Measurements from ENCODE around the gene ZP4.

The ZP4 gene

DNA sequence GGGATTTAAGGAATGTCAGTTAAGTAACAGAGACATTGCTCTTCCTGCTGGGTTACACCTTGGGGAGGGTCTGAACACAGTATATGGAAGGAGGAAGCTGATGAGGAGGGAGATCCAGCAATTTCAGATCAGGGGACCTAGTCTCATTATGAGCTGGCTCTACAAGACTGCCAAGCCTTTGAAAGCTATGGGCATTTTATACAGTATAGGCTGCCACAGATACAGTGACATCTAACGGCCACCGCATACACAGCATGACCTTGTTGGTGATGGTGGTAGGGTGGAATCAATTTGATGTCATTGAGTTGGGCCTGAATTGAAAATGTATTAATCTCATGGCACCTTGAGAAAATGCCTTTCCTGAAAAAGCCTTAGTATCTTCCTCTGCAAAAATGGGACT lies 22.6 kb upstream of the ZP4 start:
- Histone ChIP-seq H3K4me3 (no peak overlapping the region), H3K27ac (no peak overlapping the region)
- no peak for TF ChIP-seq CTCF (IDR thresholded peaks at IDR 0.05)
- no peak for DNase-seq (ENCODE audit: low spot score)

DNA sequence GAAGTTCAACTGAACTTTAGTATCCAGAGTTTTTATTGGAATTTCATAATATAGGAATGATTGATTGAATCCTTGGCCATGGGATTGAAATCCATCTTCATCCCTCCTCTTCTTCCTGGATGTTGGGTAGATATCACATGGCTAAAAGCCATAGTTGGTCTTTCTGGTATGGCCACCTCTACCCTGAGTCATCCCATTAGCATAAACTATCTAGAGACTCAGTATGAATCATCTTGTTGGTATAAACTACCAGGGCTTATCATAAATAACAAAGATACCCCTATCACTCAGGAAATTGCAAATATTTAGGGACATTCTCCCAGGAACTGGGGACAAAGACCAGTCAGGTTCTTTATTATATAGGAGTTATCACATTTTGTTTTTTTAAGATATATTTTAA lies 21.2 kb upstream of the ZP4 start:
- H3K27ac ChIP-seq = no peak overlapping the region
- DNase-seq (ENCODE audit: low spot score) = no peak
- TF ChIP-seq CTCF (IDR thresholded peaks at IDR 0.05) = no peak
- H3K4me3 ChIP-seq = no peak overlapping the region

DNA sequence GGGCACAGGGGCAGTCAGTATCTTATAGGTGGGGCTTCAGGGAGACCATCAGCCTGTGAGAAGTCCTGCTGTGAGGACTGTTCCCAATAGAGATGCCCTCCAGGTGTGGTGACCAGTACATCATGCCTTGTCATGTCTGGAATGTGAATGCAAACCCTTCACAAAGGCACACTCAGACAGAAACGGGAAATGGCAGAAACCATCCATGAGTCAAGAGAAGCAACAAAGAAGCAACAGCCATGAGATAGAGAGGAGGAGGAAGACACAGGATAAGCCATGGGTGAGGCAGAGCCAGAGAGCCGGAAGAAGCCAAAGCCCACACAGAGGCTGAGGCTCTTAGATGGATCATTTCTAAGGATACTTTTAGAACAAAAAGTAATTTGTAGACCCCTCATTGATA lies 20.1 kb upstream of the ZP4 start:
- H3K27ac ChIP-seq = no peak overlapping the region
- DNase-seq (ENCODE audit: low spot score) = no peak
- TF ChIP-seq CTCF (IDR thresholded peaks at IDR 0.05) = no peak

GRCh38 chr1:237903961-237904360 lies 13.2 kb upstream of the ZP4 start:
- H3K27ac ChIP-seq = no peak overlapping the region
- no peak for DNase-seq (ENCODE audit: low spot score)
- TF ChIP-seq CTCF (IDR thresholded peaks at IDR 0.05) = no peak

More for the DNA sequence above, 20.1 kb upstream of the ZP4 start:
- no peak overlapping the region for H3K4me3 ChIP-seq

DNA sequence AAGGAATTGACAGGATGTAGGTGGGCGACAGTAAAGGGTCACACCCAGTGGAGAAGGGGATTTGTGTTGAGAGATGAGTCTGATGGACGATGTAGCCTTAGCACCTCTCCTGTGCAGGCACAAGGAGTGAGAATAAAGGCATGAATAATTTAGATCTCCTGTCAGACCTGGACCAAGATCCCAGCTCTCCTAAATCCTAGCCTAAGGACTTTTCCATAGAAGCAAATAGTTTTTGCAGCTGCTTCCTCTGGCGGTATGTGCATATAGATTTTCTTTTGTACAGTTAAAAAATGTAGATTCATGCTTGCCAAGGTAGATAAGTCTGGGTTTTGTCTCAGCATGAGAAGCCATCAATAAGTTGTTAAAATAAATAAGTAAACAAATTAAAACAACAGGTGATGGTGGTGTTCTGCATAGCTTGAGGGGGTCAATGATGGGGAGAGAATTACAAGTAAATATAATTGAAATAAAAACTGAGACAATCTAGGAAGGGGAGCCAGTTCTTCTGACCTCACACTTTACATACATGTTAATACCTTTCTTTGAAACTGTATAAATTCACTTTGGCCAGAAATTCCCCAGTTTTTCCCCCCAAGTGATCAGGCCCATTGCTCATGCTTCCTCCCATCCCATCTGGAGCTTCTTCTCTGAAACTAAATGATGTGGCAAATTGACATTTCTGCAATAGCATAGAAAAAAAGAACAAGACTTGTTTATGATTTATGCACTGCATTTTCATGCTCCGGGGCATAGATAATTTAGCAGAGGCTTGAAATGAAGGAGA lies 12.4 kb upstream of the ZP4 start:
- no peak overlapping the region for H3K4me3 ChIP-seq
- no peak for DNase-seq (ENCODE audit: low spot score)
- H3K27ac ChIP-seq = no peak overlapping the region
- TF ChIP-seq CTCF (IDR thresholded peaks at IDR 0.05) = no peak

More at GRCh38 chr1:237903961-237904360, 13.2 kb upstream of the ZP4 start:
- H3K4me3 ChIP-seq = no peak overlapping the region

DNA sequence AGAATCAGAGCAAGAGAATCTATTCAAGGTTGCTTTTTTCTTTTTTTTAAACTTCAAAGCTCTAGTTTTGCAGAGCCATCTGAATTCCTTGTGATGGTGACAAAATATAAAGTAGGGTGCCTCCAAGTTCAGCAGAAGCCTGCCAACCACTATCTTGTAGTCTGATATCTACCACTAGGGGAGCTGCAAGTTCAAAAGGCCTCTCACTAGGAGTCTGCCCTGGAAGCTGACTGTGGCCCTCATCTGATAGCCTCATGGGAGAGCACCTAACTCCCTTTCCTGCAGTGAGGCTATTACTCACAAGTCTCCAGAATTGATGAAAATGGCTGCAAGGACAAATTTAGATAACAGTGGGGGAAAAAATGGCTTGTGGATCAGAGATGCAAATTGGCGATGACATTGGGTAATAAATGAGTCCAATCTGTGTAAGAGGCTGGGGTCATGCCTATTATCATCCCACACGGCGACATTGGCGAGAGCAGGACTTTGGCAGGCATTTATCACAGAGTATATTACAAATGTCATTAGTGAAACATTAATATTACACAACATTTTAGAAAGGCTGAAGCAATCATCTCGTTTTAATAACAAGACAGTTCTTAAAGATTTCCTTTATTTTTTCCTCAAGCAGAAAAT lies 10.7 kb upstream of the ZP4 start:
- TF ChIP-seq CTCF (IDR thresholded peaks at IDR 0.05) = no peak
- Histone ChIP-seq H3K4me3 (no peak overlapping the region), H3K27ac (no peak overlapping the region)
- no peak for DNase-seq (ENCODE audit: low spot score)

- Histone ChIP-seq H3K4me3 (no peak overlapping the region), H3K27ac (no peak overlapping the region)
- TF ChIP-seq CTCF (IDR thresholded peaks at IDR 0.05) = no peak
- DNase-seq (ENCODE audit: low spot score) = no peak
These were observed 4.9 kb upstream of the ZP4 start for GRCh38 chr1:237895630-237896029.
